ENCODE data around the gene MGMT. TPM values are rescaled to one million over a fixed set of nuclear protein-coding genes. Genes with fewer than 3 reads are reported as not detected.

The MGMT gene
- total and polyA plus RNA-seq, 8 donors = 1.2 to 37.8 (median 21.3) TPM

DNA sequence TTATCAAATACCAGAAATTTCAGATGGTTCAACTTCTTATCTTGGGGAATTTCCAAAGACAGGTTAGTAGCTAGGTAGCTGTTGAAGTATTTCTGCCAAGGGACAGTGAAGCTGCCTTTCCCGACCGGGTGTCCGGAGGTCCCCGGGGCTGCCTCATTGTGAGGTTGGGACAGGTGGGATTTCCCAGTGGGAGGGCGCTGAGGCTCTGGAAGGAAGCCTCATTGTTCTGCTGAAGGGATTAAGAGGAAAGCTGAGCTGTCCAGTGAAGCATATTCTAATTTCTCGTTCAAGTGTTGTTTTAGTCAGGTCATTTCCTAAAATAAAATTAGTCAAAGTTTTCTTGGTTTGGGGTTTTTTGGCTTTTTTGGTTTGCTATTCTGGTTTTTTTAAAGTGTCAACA is 244.2 kb downstream of the MGMT start:
- H3K4me3 ChIP-seq = no peak overlapping the region
- H3K27ac ChIP-seq = no peak overlapping the region
- H3K9me3 ChIP-seq = no peaks in the 10 kb centered on the region
- H3K4me1 ChIP-seq = peaks cover 0 to 12% (median 10%) of the 10 kb centered on the region in 4 donors
- TF ChIP-seq POLR2A (IDR thresholded peaks at IDR 0.05) = no peak
- TF ChIP-seq POLR2AphosphoS5 (IDR thresholded peaks at IDR 0.05) = no peak
- TF ChIP-seq, protein P1, sequence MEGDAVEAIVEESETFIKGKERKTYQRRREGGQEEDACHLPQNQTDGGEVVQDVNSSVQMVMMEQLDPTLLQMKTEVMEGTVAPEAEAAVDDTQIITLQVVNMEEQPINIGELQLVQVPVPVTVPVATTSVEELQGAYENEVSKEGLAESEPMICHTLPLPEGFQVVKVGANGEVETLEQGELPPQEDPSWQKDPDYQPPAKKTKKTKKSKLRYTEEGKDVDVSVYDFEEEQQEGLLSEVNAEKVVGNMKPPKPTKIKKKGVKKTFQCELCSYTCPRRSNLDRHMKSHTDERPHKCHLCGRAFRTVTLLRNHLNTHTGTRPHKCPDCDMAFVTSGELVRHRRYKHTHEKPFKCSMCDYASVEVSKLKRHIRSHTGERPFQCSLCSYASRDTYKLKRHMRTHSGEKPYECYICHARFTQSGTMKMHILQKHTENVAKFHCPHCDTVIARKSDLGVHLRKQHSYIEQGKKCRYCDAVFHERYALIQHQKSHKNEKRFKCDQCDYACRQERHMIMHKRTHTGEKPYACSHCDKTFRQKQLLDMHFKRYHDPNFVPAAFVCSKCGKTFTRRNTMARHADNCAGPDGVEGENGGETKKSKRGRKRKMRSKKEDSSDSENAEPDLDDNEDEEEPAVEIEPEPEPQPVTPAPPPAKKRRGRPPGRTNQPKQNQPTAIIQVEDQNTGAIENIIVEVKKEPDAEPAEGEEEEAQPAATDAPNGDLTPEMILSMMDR (IDR thresholded peaks at IDR 0.05) = no peak
- no peak for TF ChIP-seq EP300 (IDR thresholded peaks at IDR 0.05)
- 73 to 83% (median 78%) methylated on average over 6 of the region's 6 CpGs for WGBS, 5 donors
- no peaks in the 10 kb centered on the region for H3K27me3 ChIP-seq
- no peak for DNase-seq
- peaks cover 0 to 11% (median 5%) of the 10 kb centered on the region in 4 donors for H3K36me3 ChIP-seq
- intact Hi-C loops (cut with DNase I; ENCODE audit: low total_unique reads) = no loop called here

DNA sequence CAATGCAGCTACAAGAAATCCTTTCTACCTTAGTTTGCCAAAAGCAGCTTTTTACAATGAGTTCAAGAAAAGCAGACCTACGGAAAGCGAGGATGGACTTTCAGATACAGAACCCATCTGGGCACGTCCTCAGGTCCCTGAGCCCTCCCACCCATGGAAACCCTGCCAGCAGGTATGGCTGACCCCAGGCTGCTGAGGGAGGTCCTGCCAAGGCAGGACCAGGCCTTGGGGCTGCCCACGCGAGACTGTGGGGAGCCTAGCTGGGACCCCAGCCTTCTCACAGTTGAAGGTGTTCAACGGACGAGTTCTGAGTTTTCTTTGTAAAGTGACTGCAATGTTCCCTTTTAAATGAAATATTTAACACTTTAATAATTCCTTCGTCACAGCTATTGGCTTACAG is 245.0 kb downstream of the MGMT start:
- Histone ChIP-seq H3K9me3 (no peaks in the 10 kb centered on the region), H3K27ac (no peak overlapping the region), H3K4me3 (no peak overlapping the region), H3K27me3 (no peaks in the 10 kb centered on the region), H3K36me3 (peaks cover 0 to 11% (median 5%) of the 10 kb centered on the region in 4 donors), H3K4me1 (peaks cover 0 to 12% (median 10%) of the 10 kb centered on the region in 4 donors)
- TF ChIP-seq, protein P1 (IDR thresholded peaks at IDR 0.05) = no peak
- TF ChIP-seq POLR2AphosphoS5 (IDR thresholded peaks at IDR 0.05) (no peak), EP300 (IDR thresholded peaks at IDR 0.05) (no peak), POLR2A (IDR thresholded peaks at IDR 0.05) (no peak)
- intact Hi-C loops (cut with DNase I; ENCODE audit: low total_unique reads) = no loop called here
- no peak for DNase-seq
- 95 to 99% (median 96%) methylated on average over 8 of the region's 8 CpGs for WGBS, 5 donors

DNA sequence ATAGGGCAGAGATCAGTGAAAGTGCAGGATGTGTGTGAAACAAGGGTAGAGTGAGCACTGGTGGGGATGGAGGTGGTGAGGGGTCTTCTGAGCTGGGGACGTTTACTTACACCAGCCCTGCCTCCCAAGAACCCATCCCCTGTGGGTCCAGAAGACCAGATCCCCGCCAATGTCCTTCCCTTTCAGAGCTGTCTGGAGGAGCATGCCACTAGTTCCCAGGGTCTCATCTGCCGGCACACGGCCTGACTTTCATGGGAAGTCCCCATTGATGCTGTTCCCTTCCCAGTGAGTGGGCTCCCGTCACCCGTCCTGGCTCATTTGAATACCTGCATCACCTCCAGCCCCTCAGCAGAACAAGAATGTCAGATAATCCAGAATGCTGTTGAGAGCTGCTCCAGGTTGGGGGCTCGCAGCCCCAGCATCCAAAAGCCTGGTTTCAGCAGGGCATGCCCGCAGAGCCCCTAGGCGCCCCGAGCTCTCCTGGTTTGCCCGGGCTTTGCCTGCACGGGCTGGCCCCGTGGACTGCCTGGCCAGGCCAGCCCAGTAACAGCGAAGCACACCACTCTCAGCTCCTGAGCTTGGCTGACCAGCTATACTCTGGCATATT is 246.7 kb downstream of the MGMT start:
- WGBS, 5 donors = 91 to 97% (median 95%) methylated on average over 9 to 14 of the region's 14 CpGs
- peaks cover 0 to 6% (median 0%) of the 10 kb centered on the region in 4 donors for H3K4me1 ChIP-seq
- H3K27ac ChIP-seq = no peak overlapping the region
- H3K36me3 ChIP-seq = peaks cover 0 to 11% (median 5%) of the 10 kb centered on the region in 4 donors
- intact Hi-C loops (cut with DNase I; ENCODE audit: low total_unique reads) = no loop called here
- no peak for DNase-seq
- no peaks in the 10 kb centered on the region for H3K27me3 ChIP-seq
- TF ChIP-seq EP300 (IDR thresholded peaks at IDR 0.05) (no peak), POLR2AphosphoS5 (IDR thresholded peaks at IDR 0.05) (no peak), POLR2A (IDR thresholded peaks at IDR 0.05) (no peak)
- TF ChIP-seq, protein P1 (IDR thresholded peaks at IDR 0.05) = no peak
- H3K4me3 ChIP-seq = no peak overlapping the region
- H3K9me3 ChIP-seq = no peaks in the 10 kb centered on the region

DNA sequence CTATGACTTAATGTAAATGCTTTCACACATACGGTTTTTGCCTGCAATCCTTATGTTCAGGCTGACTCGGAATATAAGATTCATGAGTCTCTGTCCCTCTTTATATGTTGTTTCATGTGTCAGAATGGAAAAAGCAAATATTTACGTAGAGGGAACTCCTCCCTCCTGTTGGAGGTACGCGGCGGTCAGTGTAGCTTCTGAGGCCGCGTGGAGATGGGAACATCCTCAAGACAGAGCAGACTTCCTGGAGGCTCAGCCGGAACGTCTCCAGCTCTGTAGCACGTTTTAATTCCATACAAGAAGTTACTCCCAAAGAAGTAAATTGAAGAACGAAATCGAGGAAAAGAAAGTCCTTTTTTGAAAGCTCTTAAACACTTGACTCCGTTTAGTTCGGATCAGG is 248.8 kb downstream of the MGMT start:
- H3K27ac ChIP-seq = no peak overlapping the region
- no peak overlapping the region for H3K4me3 ChIP-seq
- WGBS, 5 donors = 55 to 76% (median 62%) methylated on average over 15 of the region's 15 CpGs
- DNase-seq = no peak
- H3K27me3 ChIP-seq = no peaks in the 10 kb centered on the region
- peaks cover 0 to 7% (median 0%) of the 10 kb centered on the region in 4 donors for H3K9me3 ChIP-seq
- TF ChIP-seq, protein P1 (IDR thresholded peaks at IDR 0.05) = no peak
- TF ChIP-seq POLR2A (IDR thresholded peaks at IDR 0.05) (no peak), POLR2AphosphoS5 (IDR thresholded peaks at IDR 0.05) (no peak), EP300 (IDR thresholded peaks at IDR 0.05) (no peak)
- intact Hi-C loops (cut with DNase I; ENCODE audit: low total_unique reads) = no loop called here
- no peaks in the 10 kb centered on the region for H3K4me1 ChIP-seq
- peaks cover 0 to 8% (median 0%) of the 10 kb centered on the region in 4 donors for H3K36me3 ChIP-seq
